Measurements from ENCODE around the gene BCS1L. TPM values are rescaled to one million over a fixed set of nuclear protein-coding genes. Genes with fewer than 3 reads are reported as not detected.

The BCS1L gene
- total RNA-seq, 4 donors from 2014 or later: 7.4 to 40.0 (median 29.9) TPM; not detected in 1

GRCh38 chr2:218710687-218711549, 51.4 kb downstream of the BCS1L start, which contains the start of gene TTLL4:
TSS of gene TTLL4 (plus strand) at chr2:218710835. CDS start at chr2:218737677, 26,842 bp downstream.
- TF ChIP-seq CTCF (IDR thresholded peaks at IDR 0.05) (peak; percentile 77 to 96 (median 95)), POLR2A (IDR thresholded peaks at IDR 0.05) (peak; percentile 73 to 80)
- Histone ChIP-seq H3K9me3 (no peaks in the 10 kb centered on the region), H3K36me3 (no peaks in the 10 kb centered on the region), H3K4me1 (peaks cover 0 to 7% of the 10 kb centered on the region in 2 donors), H3K27ac (peak within 1 kb of the TSS; percentile 89 to 92), H3K27me3 (no peaks in the 10 kb centered on the region), H3K4me3 (peak within 1 kb of the TSS; percentile 80 to 89)
- DNase-seq: peak; percentile 97 to 98
- intact Hi-C loops (cut with DNase I; ENCODE audit: low total_unique reads): no loop called here

- H3K4me3 ChIP-seq: peak overlapping the region; percentile 80 to 89
- H3K27me3 ChIP-seq: no peaks in the 10 kb centered on the region
- H3K9me3 ChIP-seq: no peaks in the 10 kb centered on the region
- H3K4me1 ChIP-seq: peaks cover 0 to 7% of the 10 kb centered on the region in 2 donors
- intact Hi-C loops (cut with DNase I; ENCODE audit: low total_unique reads): no loop called here
- H3K27ac ChIP-seq: peak overlapping the region; percentile 89 to 92
- TF ChIP-seq CTCF (IDR thresholded peaks at IDR 0.05) (no peak), POLR2A (IDR thresholded peaks at IDR 0.05) (no peak)
- no peak for DNase-seq
- no peaks in the 10 kb centered on the region for H3K36me3 ChIP-seq
Observed at GRCh38 chr2:218711550-218711929, 52.1 kb downstream of the BCS1L start.

Other genes starting within 250 kb of the BCS1L start
- gene VIL1, start 240.6 kb upstream of the BCS1L start, total RNA-seq: under 1 TPM in 3 of 4 donors, not detected in 1; 0.28 to 0.59 (median 0.51) TPM
- gene USP37, start 91.3 kb upstream of the BCS1L start, total RNA-seq: 10 to 100 TPM in 3 of 4 donors, 1 to 10 TPM in 1; 9.1 to 59.3 (median 20.7) TPM
- gene CNOT9, start 90.8 kb upstream of the BCS1L start, total RNA-seq: 10 to 100 TPM; 42.1 to 78.2 (median 51.2) TPM
- gene PLCD4, start 51.8 kb upstream of the BCS1L start, total RNA-seq: 1 to 10 TPM in 2 of 4 donors, under 1 TPM in 1, not detected in 1; 0.26 to 2.4 (median 1.2) TPM
- gene ZNF142, start 60 bp upstream of the BCS1L start, total RNA-seq: 10 to 100 TPM; 11.8 to 40.3 (median 15.7) TPM
- 10 to 100 TPM in 2 of 4 donors, 1 to 10 TPM in 2; 5.6 to 33.8 (median 11.5) TPM for gene RNF25, start 12.3 kb downstream of the BCS1L start, total RNA-seq
- gene STK36, start 12.4 kb downstream of the BCS1L start, total RNA-seq: 10 to 100 TPM in 3 of 4 donors, 1 to 10 TPM in 1; 7.4 to 52.1 (median 45.5) TPM
- gene TTLL4, start 51.2 kb downstream of the BCS1L start, total RNA-seq: 100 to 1,000 TPM in 1 of 4 donors, 10 to 100 TPM in 3; 13.1 to 117 (median 25.7) TPM
- gene CYP27A1, start 122.5 kb downstream of the BCS1L start, total RNA-seq: 10 to 100 TPM in 2 of 4 donors, 1 to 10 TPM in 2; 4.1 to 15.7 (median 8.7) TPM
- not detected for gene PRKAG3, start 172.1 kb downstream of the BCS1L start, total RNA-seq
- gene WNT6, start 200.1 kb downstream of the BCS1L start, total RNA-seq: 1 to 10 TPM in 3 of 4 donors, not detected in 1; 1.0 to 2.1 (median 1.9) TPM
- under 1 TPM in 2 of 4 donors, not detected in 2; 0.15 to 0.97 TPM for gene WNT10A, start 221.2 kb downstream of the BCS1L start, total RNA-seq